Measurements from ENCODE around the gene KLRC4.

KLRC4 gene

GRCh38 chr12:10405294-10405693, 4.3 kb downstream of the KLRC4 start:
- Histone ChIP-seq H3K9ac (no peak overlapping the region), H4K20me1 (ENCODE audit: insufficient read depth) (no peaks in the 10 kb centered on the region), H3K36me3 (ENCODE audit: insufficient read depth) (no peaks in the 10 kb centered on the region), H3K27ac (no peak overlapping the region), H3K27me3 (ENCODE audit: insufficient read depth, low read depth) (no peaks in the 10 kb centered on the region), H2AFZ (ENCODE audit: low read depth) (no peak overlapping the region), H3K4me1 (ENCODE audit: low read depth, poor library complexity, severe bottlenecking) (peaks cover 6% of the 10 kb centered on the region), H3K4me3 (IDR thresholded peaks at IDR 0.05; ENCODE audit: insufficient read depth, low read depth, low read length) (no peak overlapping the region), H3K79me2 (ENCODE audit: insufficient read depth, low read depth) (no peaks in the 10 kb centered on the region), H3K4me2 (no peak overlapping the region)
- no peak for TF ChIP-seq CTCF (conservative IDR thresholded peaks at IDR 0.05; ENCODE audit: low read depth, low read length)

GRCh38 chr12:10404798-10405197, 4.8 kb downstream of the KLRC4 start:
- Histone ChIP-seq H3K79me2 (ENCODE audit: insufficient read depth, low read depth) (no peaks in the 10 kb centered on the region), H3K4me3 (IDR thresholded peaks at IDR 0.05; ENCODE audit: insufficient read depth, low read depth, low read length) (no peak overlapping the region), H3K27ac (no peak overlapping the region), H4K20me1 (ENCODE audit: insufficient read depth) (no peaks in the 10 kb centered on the region), H3K27me3 (ENCODE audit: insufficient read depth, low read depth) (no peaks in the 10 kb centered on the region), H2AFZ (ENCODE audit: low read depth) (no peak overlapping the region), H3K4me1 (ENCODE audit: low read depth, poor library complexity, severe bottlenecking) (peaks cover 6% of the 10 kb centered on the region), H3K4me2 (no peak overlapping the region), H3K9ac (no peak overlapping the region), H3K36me3 (ENCODE audit: insufficient read depth) (no peaks in the 10 kb centered on the region)
- no peak for TF ChIP-seq CTCF (conservative IDR thresholded peaks at IDR 0.05; ENCODE audit: low read depth, low read length)

DNA sequence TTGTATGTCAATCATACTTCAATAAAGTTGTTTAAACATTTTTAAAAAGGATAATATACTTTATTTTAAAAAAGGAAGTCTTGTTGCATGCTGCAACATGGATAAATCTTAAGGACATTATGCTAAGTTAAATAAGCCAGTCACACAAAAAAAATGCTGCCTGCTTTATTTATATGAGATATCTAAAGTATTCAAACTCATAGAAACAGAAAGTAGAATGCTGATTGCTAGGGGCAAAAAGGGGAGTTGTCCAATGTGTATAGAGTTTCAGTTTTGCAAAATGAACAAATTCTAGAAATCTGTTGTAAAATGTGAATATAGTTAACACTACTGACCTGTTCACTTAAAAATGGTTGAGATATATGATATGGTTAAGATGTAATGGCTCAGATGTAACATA, 8.7 kb downstream of the KLRC4 start:
- Histone ChIP-seq H3K4me3 (IDR thresholded peaks at IDR 0.05; ENCODE audit: insufficient read depth, low read depth, low read length) (no peak overlapping the region), H3K79me2 (ENCODE audit: insufficient read depth, low read depth) (no peaks in the 10 kb centered on the region), H2AFZ (ENCODE audit: low read depth) (no peak overlapping the region), H4K20me1 (ENCODE audit: insufficient read depth) (no peaks in the 10 kb centered on the region), H3K27ac (no peak overlapping the region), H3K36me3 (ENCODE audit: insufficient read depth) (no peaks in the 10 kb centered on the region), H3K9ac (no peak overlapping the region), H3K27me3 (ENCODE audit: insufficient read depth, low read depth) (no peaks in the 10 kb centered on the region; the same call in 1 of the 2 replicates), H3K4me1 (ENCODE audit: low read depth, poor library complexity, severe bottlenecking) (peaks cover 30% of the 10 kb centered on the region), H3K4me2 (no peak overlapping the region)
- no peak for TF ChIP-seq CTCF (conservative IDR thresholded peaks at IDR 0.05; ENCODE audit: low read depth, low read length)

- Histone ChIP-seq H3K79me2 (ENCODE audit: insufficient read depth, low read depth) (no peaks in the 10 kb centered on the region), H3K27me3 (ENCODE audit: insufficient read depth, low read depth) (no peaks in the 10 kb centered on the region; the same call in 1 of the 2 replicates), H3K4me1 (ENCODE audit: low read depth, poor library complexity, severe bottlenecking) (peaks cover 42% of the 10 kb centered on the region), H3K4me3 (IDR thresholded peaks at IDR 0.05; ENCODE audit: insufficient read depth, low read depth, low read length) (no peak overlapping the region), H3K9ac (no peak overlapping the region), H2AFZ (ENCODE audit: low read depth) (no peak overlapping the region), H3K36me3 (ENCODE audit: insufficient read depth) (no peaks in the 10 kb centered on the region), H3K4me2 (peak overlapping the region; percentile 49), H4K20me1 (ENCODE audit: insufficient read depth) (no peaks in the 10 kb centered on the region), H3K27ac (no peak overlapping the region)
- TF ChIP-seq CTCF (conservative IDR thresholded peaks at IDR 0.05; ENCODE audit: low read depth, low read length), result no peak
Measured at GRCh38 chr12:10398168-10398567, 11.4 kb downstream of the KLRC4 start.
